Suppressor macrophage treated with lipopolysaccharide for 4 hours (primary cell): ENCODE data around the gene NEURL3.

Experiments
- DNase-seq: peaks from one replicate; pipeline ENCODE4 v3.0.0-alpha.2; 2020

The NEURL3 gene

DNA sequence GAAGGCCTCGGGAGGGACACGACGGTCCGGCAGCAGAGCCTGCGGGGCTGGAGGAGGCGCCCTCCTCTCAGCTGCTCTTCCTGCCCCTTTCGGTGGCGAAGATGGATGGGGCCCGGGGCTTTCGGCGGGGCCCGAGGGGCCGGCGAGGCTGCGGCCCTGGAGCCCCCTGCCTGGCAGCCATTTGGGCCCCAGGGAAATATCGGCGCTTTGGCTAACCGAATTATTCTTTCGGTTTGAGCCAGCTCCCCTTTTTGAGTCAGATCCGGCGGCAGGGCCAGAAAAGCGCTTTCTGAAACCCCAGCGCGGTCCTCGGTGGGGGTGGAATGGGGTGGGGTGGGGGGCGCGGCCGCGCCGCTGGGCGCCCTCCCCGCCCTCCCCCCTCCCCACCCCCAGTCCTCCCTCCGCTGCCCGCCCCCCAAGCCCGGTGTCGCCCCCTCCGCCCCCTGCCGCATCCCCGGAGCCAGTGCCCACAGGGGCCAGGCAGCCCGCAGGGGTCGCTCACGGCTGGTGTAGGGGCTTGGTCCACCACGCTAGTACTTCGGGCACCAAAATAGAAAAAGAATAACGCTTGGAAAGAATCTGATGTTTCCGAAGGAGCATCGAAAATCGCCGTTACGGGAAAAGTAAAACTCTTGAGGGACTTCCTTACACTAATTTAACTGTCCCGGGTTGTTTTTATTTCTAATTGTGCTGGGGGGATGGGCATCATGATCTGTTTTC lies 22.3 kb upstream of the NEURL3 start:
- DNase-seq: peak; percentile 75

DNA sequence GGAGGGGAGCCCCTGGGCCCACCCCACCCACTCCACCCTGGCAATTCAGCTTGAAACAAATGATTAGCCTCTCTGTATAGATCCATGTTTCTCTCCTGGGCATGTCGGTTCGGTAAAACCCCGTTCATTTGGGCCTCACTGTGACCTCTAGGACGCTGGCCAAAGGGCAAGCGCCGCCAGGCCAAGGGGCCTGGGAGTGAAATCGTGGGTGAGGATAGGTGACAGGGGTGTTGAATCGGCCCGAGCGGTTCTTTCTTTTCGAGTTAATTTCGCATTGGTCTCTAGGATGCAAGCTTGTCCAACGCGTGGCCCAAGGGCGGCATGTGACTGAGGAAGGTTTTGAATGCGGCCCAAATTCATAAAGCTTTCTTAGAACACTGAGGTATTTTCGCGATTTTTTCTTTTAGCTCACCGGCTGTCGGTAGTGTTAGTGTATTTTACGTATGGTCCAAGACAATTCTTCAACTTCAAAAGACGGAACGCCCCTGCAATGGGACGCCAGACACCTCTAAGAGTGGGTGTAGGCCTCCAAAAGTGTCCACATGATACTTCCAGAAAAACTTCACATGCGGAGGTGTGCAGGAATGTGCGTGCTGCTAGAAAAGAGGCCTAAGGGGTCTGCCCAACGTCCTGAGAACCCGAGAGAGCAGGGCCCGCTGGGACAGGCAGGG lies 21.6 kb upstream of the NEURL3 start:
- no peak for DNase-seq

DNA sequence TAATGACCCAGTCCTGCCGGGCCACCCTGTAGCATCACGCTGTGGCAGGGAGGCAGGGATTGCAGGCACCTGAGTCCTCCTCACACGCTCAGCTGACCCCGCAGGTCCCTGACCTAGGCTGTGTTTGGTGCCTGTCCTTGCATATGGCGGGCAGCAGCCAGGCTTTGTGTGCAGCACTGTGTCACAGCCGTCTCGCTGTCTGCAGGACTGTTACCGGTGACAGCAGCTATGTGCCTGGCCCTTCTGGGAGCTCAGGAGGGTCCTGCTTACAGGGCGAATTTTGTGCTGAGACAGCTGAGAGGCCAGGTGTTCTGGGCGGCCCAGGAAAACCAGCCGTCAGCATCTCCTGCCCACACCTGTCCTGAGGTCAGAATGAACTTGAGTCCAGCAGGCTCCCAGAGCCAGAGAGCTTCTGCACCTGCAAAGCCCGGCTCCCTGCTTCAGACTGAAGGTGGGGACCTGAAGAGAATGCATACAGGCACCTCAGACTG lies 21.0 kb upstream of the NEURL3 start:
- no peak for DNase-seq

DNA sequence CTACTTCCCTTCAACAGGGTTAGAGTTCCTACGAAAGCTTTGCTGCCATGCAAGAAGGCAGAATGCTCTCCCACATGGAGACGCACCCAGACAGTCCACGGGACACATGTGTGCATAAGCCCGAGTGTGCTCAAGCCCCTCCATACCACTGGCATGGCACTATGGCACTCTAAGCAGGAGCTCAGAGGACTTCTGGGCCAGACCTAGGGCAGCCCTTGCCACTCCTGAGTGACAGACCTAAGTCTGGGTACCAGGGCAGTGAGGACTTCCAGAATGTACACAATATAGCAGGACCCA lies 20.0 kb upstream of the NEURL3 start:
- no peak for DNase-seq

DNA sequence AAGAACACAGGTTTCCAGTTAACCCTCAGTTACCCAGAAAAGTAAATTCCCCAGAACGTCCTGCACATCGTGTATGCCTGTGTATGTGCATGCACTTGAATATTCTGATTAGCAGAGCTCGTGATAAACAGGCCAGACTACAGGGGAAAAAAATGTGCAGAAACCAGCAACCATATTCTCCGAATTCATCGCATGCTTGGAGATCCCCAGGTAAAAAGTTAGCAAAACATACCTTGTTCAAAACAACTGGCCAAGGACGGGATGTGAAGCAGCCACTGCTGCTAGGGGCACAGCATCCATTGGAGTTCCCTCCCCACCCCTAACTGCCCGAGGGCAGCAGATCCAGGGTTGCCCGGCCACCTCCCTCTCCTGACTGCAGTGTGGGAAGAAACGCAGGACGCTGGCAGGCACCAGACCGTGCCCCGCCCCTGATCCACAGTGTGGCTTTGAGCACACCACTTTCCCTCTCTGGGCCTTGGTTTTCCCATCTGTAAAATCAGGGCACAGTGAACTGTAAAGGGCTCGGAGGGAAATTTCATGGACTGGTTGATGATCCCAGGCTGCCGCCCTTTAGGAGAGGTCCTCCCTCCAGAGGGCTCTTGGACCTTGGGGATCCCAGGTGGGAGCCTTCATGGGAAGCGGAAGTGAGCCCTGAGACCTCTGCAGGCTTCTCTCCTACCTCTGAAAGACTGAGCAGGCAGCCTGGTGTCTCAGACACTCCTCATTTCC lies 19.5 kb upstream of the NEURL3 start:
- DNase-seq: no peak

DNA sequence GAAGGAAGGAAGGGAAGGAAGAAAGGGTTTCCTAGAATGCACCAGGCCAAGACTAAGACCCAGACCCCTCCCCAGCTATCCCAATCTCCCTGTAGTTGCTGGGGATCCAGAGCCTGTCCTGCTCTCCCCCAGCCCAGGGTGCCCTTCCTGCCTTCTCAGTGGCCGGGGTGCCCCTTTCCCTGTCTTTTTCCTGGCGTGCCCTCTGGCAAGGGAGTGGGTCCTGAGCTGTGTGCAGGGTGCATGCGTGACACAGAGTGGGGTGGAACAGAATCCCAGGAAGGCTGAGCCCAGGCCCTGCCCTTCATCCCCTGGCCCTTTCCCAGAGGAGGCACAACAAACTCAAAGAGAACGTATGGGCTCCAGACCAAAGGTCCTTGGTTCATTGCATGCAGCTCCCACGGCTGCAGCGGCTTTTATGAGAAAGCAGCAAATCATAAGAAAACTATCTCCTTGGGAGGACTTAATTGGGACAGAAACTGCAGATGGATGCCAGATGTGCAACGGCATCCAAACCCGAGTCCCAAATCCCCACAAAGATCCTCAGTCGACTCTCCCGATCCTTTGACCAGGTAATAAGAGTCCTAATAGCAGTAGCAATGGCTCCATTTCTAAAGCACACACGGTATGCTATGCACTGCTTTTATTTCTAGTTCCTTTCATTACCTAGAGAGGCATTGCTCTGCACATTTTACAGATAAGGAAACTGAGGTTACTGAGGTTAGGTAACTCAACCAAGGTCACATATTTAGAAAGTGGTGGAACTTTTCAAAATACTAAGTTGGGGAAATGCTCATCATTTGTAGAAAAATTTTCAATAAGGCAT lies 18.7 kb upstream of the NEURL3 start:
- DNase-seq: no peak

DNA sequence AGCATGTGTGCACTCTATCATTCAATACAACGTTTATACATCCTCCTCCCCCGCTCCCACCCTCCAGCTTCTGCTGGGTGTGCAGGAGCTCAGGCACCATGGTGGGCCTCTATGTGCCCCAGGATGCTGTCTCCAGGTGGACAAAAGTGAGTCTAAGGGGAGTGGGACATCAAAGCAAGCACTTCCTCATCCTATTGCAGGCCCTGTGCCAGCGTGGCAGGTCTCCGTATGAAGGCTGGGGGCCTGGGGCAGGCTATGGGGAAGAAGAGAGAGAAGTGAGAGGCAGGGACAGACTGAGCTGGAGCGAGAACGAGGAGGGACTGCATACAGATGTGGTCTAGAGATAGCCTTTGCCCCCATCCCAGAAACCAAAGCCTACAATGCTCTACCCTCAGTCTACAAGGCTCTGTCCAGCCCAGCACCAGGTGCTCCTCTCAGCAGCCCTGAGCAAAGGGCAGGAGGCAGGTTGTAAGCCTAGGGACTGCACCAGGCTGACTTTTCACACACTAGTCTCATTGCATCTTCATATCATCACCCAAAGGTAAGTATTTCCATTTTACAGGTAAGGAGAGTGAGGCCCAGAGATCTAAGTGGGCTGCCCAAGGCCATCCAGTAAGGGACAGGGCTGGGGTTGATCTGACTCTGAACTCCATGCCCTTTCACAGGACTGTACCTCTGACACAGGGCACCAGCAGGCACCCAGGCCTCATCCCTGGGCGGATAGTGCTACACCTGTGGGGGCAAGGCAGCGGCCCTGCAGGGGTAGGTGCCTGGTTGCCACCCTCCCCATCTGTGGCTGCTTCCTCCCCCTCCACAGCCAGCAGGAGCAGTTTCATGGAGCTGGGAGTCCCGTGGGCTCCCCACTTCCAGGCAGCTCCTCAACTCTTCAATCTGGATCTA lies 17.4 kb upstream of the NEURL3 start:
- DNase-seq: no peak

DNA sequence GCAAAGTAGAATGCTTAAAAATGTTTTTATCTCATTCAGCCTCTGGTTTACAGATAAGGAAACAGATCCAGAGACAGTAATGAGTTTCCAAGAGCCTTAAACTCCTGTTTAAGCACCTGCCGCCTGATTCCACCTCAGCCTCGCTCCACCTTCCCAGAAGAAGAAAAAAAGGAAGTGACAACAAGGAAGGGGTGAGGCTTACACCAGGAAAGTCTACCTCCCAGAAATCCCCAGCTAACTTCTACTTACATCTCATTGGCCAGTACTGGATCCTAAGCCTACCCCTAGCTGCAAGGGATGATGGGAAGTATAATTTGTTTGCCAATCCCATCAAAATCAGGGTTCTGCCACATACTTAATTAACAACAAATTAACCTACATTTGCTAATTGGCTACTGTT lies 16.1 kb upstream of the NEURL3 start:
- no peak for DNase-seq

DNA sequence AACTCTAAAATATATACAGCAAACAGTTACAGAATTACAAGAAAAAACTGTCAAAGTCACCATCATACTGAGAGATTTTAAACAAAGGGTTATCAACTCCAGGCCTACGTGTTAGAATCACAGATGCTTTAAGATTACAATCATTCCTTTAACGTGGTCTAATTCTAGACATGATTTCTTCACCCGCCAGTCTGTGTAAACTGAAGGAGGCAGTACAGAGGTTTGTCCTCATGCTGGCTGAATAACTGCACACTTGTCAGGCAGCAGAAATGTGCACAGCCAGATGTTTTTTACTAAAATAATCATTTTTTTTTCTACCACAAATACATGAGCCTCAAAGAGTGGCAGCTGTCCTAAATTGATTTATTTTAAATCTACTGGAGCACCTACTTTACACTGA lies 15.5 kb upstream of the NEURL3 start:
- no peak for DNase-seq

DNA sequence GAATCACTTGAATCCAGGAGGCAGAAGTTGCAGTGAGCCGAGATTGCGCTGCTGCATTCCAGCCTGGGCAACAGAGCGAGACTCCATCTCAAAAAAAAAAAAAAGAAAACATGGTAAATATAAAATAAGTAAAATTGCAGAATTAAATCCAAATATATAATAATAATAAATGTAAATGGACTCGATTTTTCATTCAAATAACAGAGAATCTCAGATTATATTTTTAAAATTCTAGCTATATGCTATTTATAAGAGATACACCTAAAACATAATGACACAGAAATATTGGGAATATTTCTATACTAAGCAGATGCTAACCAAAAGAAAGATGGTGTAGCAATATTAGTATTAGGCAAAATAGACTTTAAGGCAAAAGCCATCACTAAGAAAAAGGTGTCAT lies 15.1 kb upstream of the NEURL3 start:
- DNase-seq: no peak

DNA sequence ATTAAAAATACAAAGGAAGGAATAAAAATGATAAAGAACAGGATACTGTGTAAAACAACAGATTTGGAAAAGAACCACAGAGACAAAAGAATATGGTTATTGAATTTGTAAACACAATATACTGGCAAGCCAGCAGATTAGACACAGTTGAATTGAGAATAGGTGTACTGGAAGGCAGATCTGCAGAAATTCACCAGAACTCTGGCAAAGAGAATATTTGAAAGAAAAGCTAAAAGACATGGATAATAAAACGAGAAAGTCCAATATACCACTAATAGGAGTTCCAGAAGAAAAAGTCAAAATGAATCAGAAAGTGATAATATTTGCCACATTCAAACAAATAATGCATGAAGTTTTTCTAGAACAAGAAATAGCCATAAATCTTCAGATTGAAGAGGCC lies 11.9 kb upstream of the NEURL3 start:
- DNase-seq: no peak

DNA sequence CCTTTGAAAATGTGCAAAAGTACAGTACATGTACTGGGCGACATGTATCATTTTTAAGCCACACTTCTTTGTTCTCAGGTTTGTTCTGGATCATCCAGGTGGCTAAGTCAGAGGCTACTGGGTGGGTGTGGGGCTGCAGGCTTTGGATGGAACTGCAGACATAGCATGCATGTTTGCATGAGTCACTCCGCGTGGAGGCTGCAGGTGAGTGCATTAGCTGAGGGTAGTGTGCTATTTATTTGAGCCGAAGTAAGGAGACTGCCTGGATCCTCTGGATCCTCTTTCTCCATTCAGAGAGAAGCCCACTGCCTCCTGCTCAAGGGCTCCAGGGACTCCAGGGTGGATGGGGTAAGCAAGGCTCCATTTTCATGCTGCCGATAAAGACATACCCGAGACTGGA lies 9.4 kb upstream of the NEURL3 start:
- DNase-seq: no peak

DNA sequence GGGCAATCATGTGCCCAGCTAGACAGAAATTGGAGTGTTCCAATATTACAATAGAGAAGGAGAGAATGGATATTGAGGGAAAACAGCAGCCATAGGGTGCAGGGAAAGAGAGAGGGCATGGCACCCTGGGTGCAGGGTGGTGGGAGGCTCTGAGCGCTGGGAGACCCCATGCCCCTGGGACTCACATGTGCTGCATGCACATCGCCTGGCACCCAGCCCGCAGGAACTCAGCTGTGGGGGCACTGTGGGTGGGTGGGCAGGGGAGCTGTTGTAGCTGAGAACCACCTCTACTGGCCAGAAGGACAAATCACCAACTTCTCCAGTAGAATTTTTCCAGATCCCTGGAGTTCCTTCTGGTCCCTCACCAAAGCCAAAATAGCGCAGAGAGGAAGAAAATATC lies 7.2 kb upstream of the NEURL3 start:
- DNase-seq: no peak

DNA sequence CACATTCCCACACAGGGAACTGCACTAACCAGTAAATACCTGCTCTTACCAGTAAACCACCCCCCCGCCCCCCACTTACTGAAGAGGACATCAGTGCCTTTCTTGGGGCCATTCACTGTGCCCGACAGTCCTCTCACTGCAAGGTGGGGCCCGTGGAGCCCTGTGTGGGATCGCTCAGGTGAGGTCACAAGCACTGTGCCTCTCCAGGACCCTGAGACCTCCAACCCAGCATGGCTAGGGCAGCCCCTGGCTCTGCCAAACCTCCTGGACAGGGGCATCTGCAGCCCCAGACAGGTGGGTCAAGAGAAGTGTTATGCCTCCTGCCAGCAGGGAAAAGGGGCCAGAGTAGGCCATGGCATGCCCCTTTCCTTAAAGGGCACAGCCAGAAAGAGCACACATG lies 6.7 kb upstream of the NEURL3 start:
- DNase-seq: no peak

DNA sequence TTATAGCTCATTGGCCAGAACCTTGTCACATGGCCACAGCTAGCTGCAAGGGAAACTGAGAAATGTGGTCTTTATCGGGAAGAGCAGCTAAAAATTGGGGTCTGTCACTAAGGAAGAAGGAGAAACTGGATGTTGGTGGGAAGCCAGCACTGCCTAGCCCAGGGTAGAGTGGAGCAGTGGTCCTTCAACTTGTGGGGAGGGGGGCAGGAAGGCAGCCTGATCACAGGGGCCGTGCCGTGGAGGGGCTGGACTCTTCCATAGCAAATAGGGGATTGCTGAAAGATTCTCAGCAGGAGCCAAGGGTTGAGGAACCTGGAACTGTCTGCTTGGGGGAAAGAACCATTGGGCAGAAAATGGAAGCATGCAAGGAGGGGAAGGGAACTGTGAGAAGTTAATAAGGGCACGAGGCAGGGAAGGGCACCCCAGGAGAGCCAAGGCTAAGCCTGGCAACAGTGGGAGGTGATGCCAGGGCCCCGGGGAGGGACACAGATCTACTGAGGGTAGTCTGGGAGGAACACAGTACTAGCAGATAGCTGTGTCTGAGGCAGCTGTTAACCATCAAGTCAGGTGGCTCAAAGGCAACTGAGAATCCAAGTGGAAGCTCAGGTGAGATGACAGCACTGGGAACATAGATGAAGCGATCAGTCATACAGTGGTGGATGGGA lies 5.9 kb upstream of the NEURL3 start:
- DNase-seq: no peak

DNA sequence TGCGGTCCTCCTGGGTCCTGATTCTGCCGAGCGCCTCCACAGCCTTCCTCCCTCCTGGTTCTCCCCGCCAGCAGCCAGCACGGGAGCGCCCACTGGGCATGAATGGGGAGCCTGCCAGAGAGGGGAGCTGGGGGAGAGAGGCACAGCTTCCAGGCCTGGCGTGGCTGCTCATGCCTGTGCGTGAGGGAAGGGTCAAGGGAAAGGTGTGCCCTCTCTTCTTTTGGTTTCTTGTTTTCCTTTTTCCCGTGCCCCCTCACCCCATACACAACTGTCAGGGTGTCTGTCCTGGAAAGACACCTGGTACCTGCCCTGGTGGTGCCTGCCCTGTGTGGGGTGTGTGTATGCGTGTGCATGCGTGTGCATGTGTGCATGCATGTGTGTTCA lies 4.7 kb upstream of the NEURL3 start:
- no peak for DNase-seq

DNA sequence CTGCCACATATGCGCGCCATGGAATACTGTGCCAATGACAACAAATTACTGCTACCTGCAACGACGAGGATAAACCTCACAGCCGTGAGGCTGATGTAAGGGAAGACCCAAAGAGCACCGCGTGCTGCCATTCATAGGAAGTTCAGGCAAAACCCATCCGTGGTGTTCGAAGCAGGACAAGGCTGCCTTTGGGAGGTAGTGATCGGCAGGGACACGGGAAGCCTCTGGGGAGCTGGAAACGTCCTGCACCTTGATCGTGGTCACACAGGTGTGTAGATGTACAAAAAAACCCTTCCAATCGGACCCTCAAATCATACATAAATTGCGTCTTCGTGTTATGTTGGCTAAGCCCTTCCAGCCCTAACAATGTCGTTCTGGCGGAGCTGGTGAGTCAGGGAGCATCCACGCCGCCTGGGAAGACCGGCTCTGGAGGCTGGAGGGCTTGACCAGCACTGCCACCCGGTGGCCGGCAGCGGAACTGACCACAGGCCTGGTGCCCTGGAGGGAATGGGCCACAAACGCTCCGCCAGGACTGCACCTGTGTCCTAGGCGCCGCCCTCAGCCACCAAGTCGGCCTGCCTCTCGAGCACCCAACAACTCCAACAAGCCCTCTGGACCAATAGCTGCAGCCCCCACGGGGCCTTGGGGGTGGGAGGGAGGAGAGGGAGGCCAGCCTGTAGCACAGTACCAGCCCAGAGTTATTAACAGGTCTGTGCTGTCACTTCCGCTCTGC lies 4.1 kb upstream of the NEURL3 start:
- DNase-seq: peak; percentile 93

DNA sequence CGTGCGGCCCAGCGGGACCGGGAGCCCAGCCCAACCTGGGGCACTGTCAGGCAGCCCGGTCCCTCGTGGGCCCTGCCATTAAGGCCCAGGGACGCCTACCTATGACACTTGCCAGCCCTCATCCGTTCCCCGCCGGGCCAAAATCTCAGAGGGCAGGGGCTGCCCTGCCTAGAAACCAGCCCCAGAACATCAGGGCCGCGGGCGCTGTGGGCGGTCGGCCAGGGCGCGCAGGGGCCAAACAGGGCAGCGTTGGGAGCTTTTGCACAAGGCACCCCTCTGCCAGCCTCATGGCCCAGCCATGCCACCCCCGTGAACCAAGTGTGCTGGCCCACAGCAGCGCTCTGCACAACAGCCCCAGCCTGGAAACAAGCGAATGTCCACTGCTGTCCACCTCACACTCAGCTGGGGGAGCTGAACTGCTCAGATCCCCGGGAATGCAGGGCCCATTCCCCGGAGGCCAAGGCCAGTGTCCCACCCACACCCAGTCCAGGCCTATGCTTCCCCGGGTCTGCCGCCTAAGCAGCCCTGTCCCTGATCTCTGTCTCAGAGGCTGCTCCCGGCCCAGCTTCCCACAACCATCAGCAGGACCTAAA lies 3.5 kb upstream of the NEURL3 start:
- DNase-seq: no peak

DNA sequence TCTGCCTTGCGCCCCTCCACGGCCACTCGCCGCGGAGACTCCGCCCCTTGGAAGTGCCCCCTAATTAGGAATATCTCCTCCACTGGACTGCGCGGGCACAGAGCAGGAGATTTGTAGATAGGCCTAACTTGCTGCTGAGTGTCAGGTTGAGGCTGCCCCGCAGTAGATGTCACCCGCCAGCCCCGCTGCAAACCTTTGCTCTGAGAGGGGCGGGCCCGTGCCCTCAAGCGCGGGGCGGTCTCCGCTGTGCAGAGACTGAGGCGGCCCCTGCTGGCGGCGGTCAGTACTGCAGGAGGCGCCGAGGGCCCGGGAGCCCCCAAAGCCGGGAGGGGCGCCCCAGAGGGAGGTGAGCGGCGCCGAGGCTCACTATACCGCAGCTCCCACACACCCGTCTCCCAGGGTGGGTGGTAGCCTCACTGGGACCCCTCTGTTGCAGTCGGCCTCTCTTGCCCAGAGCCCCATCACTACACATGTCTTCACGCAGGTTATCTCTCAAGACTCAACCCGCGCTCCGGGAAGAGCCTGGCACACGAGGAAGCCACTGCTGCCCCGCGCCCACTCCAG lies 2.9 kb upstream of the NEURL3 start:
- peak; percentile 88 for DNase-seq

DNA sequence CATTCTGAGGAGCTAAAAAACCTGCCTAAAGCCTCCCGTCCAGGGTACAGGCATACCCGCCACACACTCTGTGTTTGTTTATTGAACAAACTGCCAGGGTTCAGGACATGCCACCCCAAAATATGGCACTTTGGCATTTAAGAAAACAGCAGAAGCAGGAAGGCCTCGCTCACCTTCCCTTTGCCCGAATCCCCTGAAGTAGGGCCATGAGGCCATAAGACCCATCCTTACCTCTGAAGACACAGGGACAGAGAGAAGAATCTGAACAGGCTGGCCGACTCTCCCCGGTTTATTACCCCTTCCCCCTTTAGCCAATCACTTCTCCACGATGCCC lies 1.7 kb upstream of the NEURL3 start:
- no peak for DNase-seq
